Fibroblast of peridontal ligament (primary cell): ENCODE results near the gene DRP2.
"Not testable (repeated sequence)": the region's sequence is repeated elsewhere in the genome, so short reads cannot be mapped to it uniquely, and the experiment has no call there.

Experiments used
- DNase-seq: peaks from one replicate; pipeline ENCODE4 v3.0.0-alpha.2; 2010; ENCODE audit errors: extremely low read depth

Gene DRP2

DNA sequence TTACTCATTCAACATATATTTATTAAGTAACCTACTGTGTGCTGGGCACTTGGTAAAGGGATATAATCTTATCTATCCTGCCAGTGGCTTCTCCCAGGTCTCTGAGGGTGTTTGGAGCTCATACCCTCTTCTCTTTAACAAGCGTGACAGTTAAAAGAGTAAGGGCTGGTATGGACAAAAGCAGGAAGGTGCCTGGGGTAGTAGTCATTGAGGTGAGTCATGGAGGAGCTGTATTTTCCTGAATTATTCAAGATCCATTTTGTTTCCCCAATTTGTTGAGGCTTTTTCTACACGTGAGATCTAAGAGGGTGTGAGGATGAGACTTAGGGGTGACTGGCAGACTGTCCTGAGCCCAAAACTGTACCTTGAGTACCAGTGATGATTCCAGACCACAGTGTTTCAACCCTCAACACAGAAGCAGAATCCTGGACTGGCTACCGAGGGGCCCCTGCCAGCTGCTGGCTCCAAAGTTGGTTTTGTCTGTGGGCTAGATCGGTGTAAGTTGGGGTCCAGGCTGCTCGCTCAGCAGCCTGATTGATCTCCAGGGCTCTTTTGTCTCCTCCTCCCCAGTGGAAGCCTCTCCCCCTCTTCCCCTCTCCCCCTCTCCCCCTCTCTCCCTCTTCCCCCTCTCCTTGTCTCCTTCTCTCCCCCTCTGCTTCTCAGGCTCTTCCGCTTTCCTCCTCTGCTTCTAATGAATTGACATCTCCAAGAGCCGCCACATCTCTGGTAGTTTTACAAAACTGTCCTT lies at the start of gene DRP2:
Gene DRP2, plus strand, starts transcription at position 671 of the 748 bp plus-strand sequence. CDS start 11,862 bp downstream, outside the sequence.
- no peak for DNase-seq

DNA sequence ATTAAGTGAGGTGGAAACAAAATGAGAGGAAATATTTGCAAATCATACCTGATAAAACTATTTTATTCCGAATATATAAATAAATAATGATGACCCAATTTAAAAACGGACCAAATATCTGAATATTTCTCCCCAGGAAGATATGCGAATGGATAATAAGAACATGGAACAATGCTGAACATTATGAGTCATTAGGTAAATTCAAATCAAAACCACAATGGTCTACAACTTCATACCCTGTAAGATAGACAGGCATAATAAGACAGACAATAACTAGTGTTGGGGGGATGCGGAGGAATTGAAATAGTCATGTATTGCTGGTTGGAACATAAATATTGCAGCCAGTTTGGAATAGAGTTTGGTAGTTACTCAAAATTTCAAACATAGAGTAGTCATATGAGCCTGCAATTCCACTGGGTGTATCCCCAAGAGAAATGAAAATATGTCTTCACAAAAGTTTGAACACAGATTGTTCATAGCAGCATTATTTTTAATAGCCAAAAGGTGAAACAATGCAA lies 47.6 kb upstream of the DRP2 start:
- DNase-seq: peak; percentile 3

DNA sequence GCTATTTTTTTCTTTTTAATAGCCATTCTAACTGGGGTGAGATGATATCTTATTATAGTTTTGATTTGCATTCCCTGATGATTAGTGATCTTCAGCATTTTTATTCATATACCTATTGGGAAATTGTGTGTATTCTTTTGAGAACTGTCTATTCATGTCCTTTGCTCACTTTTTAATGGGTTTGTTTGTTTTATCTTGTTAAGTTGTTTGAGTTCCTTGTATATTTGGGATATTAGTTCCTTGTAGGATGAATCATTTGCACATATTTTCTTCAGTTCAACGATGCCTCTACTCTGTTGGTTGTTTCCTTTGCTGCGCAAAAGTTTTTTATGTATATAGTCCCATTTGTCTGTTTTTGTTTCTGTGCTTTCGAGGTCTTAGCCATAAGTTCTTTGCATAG lies 43.1 kb upstream of the DRP2 start:
- no peak for DNase-seq

DNA sequence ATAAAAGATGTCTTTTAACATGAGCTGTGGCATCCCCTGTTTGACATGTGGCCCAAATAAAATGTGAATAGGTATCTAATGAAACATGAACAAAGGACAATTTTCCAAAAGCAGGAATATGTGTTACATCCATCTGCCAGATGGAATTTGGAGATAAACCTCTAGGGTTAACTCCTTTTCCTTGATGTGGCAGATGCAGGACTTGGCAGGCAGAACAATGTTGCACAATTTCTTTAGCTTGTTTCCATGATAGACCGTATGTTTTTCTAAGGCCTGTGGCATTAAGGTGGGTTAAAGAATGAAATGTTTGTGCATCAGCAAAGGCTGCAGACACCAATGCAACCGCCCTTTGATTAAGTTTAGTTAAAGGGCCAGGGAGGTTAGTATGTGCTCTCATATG lies 34.7 kb upstream of the DRP2 start:
- peak; percentile 28 for DNase-seq

- DNase-seq: not testable (repeated sequence)
Observed at GRCh38 chrX:101187961-101188360, 31.6 kb upstream of the DRP2 start.

DNA sequence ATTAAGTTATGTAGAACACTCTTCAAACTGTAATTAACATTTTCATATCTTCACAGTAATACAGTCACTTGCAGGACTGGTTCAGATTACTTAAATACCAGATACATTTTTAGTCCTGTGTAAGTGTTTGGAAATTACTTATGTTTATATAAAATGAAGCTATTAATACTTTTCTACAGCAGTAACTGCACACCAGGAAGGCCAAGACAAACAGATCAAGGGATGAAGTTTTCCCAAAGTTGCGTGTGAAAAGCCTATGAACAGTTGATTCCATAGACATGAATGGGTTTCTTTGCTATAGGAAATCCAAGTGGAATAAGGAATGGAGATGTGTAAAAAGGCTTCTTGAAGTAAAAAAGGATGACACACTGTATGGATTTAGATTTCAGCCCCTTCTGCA lies 28.9 kb upstream of the DRP2 start:
- DNase-seq: no peak

- no peak for DNase-seq
Observed at GRCh38 chrX:101191217-101191750, 28.3 kb upstream of the DRP2 start.

DNA sequence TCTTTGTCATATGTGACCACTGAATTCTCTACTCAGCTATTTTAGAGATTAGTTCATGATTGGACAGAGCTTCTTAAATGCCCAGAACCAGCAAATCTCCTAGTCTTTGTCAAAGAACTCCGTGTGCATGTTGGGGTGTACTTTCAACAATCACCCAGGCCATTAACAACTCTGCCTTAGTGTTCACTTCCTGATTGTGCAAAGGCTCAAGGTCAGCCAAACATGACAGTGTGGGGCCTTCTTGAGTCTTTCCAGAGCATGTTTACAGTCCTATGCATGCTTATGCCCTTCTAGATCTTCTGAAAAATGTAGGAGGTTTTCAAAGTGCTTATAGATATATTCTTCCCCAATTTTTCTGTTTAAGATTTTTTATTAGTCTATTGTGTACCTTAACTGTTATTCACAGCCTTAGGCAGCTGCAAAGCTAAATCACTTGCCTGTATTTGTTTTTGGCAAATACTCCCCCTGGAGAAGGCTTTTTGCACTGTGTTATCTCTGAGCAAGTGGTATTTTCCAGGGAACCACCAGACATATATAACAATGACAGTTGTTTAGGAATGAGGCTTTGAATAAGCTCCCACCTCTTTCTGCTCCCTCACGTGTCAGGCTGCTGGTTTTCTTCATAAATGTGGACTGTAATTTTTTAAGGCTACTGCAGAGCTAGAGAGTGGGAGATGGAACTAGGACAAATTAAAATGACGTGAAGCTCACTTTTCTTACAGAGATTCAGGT lies 24.0 kb upstream of the DRP2 start:
- no peak for DNase-seq

GRCh38 chrX:101203761-101204351 lies 15.7 kb upstream of the DRP2 start:
- peak; percentile 31 for DNase-seq

DNA sequence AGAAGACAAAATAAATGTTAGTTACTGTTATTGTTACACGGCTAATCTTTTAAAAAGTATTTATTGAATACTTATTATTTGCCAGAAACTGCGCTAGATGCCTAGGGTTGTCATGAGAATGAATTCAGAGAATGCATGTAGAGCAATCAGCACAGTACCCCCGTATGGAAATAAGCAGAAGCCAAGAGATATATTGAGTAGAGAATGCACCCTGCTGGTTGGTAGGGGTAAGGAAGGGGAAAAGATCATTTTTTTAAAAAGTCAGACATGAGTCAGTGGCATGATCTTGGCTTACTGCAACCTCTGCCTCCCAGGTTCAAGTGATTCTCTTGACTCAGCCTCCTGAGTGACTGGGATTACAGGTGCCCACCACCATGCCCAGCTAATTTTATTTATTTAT lies 13.1 kb upstream of the DRP2 start:
- peak; percentile 58 for DNase-seq

DNA sequence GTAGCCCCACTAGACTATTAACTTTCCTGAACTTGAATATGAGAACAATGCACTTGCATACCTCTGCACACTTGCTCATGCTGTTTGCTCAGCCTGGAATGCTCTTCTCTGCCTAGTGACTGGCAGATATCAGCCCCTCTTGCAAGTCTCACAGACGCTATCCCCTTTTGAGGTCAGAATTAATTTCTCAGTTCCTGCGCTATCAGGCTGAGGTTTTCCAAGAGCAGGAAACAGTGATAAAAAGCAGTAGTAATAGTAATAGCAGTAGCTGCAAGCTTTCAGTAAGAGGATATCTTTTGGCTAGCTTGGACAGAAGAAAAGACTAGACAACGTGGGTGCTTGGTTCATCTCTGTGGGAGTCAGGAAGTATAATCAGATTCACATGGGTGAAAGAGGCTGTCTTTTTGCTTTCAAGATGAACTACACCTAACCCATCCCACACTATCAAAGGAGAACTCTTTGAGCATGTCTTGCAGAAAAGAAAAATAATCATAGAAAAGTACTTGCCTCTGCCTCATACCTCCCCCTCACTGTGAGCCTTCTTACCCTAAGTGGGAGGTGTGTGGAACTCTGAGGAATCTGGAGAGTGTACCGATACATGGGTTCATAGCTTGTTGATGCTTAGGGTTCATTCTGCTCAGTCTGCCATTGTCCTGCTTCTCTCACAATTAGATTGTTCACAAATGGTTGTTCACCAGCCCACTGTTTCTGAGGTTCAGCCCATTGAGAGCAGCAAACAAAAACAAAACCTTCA lies 11.3 kb upstream of the DRP2 start:
- no peak for DNase-seq

DNA sequence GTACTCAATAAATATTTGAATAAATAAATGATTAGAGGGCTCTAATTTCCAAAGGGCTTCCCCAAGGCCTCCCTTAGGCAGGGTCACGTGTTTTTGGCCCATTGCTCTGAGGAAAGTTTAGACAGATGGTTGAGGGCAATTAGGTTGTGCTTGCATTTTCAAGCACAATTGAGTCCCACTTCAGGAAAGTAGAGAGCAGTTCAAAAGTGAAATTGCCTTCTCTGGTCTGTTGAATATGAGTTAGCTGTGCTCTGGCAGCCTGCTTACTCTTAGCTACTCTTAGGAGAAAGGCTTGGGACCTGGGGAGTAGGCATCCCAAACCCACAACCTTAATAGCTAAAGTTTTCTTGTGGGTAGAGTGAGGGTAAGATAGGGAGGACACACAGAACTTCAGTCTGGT lies 9.0 kb upstream of the DRP2 start:
- DNase-seq: no peak

DNA sequence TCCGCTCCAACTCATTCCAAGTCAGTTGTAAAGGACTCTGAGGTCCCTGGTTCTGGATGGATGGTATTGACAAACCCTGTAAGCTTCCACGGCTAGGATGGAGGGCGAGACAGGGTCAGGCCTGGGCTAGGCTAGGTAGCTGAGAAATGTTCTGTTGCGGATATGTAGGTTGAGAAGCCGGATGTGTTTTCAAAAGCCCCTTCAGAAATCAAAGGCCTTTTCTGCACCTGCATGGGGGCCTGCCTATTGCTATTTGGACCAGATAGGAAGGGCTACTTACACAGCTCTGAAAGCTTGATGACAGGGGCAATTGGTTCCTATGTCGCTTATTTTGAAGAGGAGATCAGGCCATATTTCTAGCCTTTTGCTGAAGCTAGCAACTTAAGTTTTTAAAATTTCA lies 1.9 kb upstream of the DRP2 start:
- no peak for DNase-seq

GRCh38 chrX:101219864-101220346 lies 319 bp downstream of the DRP2 start:
- DNase-seq: peak; percentile 52

DNA sequence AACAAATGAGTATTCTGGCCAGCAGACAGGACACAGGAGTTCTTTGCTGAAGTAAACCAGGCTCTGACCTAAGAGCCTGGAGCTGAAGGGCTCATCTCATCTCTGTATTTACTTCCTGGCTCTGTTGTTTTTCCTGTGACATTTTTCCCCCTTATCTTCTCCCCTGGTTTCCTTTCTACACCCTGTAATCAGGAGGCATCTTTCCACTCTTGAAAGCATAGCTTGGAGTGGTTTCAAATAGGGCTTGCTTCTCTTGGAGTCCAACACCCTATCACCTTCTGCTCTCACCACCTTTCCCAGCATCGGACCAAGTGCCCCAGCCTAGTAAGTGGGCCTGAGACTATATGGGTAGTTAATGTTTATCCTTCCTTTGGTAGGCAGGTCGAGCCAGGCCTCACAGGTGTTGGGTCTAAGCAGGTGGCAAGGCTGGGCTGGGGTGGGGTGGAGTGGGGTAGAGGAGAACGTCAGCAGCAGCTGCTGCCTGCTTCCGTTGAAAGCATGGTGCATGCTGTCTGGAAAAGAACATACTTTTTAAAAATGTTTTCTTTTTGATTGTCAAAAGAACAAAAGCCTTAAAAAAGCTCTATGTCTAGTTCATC lies 1.2 kb downstream of the DRP2 start:
- DNase-seq: no peak

- DNase-seq: no peak
Observed at GRCh38 chrX:101223226-101223625, 3.6 kb downstream of the DRP2 start.

DNA sequence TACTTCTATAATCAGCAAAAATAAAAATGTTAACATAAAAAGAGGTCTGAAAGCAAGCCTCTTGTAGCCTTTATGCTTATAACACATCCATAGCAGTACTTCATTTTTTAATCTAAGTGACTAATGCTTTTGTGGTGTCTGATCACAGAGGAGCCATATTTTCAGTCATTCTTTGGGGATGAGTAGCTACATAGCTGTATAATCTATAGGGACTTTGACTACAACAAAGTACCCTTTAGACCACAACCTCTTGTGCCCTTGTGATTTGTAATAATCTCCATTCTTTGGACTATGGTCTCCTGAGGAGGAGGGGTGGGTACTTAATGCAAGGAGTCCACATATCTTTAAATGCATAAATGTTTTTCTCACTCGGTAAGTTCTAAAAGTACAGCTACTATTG lies 9.6 kb downstream of the DRP2 start:
- peak; percentile 75 for DNase-seq

GRCh38 chrX:101230636-101231035 lies 11.1 kb downstream of the DRP2 start:
- no peak for DNase-seq

- DNase-seq: no peak
Observed at GRCh38 chrX:101231080-101231479, 11.5 kb downstream of the DRP2 start.

DNA sequence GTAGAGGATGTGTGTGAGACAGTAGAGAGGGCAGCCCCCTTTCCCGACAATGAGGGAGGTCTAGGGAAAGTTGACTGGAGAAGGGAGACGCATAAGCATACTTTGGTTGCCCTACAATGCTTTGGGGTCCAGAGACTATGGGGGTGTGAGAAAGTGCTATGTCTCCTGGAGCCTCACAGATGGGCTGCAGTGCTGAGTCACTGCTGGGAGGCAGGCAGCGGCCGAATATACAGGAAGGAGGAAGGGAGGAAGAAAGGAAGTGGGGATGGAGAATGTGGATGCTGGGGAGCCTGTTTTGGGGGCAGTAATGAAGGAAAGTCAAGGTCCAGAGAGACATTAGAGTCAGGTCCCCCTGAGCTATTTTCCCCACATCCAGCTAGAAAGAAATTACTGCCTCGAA lies 12.7 kb downstream of the DRP2 start:
- no peak for DNase-seq

DNA sequence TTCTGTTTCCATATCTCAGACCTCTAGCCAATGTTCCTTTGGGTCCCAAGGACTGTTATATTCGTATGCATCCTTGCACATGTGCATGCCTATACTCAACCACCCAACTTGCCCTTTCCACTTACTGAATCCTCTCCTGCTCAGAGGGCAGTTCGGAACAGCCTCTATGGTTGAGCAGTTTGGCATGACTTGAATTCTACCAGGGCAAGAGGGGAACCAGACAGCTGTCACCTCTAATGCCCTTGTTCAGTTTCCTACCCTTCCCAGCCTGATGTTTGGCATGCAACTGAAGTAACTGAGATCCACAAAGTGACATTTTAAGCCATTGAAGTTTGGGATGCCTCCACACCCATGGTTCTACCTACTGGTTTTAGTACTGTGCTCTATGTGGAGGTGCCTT lies 17.5 kb downstream of the DRP2 start:
- no peak for DNase-seq
